Stimulated activated CD8-positive, alpha-beta memory T cell treated with anti-CD3 and anti-CD28 coated beads, Interleukin-12 subunit alpha, Interleukin-12 subunit beta, amount 100 ng/mL, for 24 hours (primary cell): ENCODE measurements around the gene SLCO3A1.
"Not testable (repeated sequence)": the region's sequence is repeated elsewhere in the genome, so short reads cannot be mapped to it uniquely, and the experiment has no call there.

Source experiments
- DNase-seq: peaks from one replicate; pipeline ENCODE4 v3.0.0-alpha.2; 2020; ENCODE audit errors: extremely low read depth

The SLCO3A1 gene

GRCh38 chr15:92070251-92070650 is 216.7 kb downstream of the SLCO3A1 start:
- not testable (repeated sequence) for DNase-seq

GRCh38 chr15:92071045-92071634 is 217.6 kb downstream of the SLCO3A1 start:
- DNase-seq: no peak

DNA sequence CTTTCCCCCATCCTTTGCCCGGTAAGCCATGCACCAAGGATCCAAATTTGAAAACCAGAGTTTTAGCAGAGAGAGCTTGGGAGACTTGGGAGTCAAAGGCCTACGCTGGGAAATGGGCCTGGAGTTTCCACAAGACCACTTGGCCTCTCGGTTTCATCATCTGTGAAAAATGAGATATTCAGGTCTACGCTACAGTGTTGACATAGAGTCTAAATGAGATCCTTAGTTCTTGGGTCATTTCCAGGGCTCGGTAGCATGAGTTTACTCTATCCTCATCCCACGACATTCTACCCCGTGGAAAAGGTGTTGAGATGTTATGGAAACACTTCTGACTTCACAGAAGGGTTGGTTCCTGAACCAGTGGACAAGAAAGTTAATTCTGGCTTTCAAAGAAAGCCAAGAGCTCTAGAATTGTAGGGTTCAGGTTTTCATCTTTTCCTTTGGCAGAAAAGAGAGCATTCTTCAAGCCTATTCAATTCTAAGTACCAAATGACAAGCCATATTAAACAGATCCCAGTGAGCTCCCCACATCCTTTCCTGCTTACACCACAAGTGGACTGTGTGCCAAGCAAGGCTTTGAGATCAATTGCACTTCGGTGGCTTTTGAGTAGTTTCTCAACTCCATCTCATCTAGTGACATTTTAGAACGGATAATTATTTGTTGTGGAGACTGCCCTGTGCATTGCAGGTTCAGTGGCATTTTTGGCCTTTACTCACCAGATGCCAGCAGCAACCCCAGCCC is 219.7 kb downstream of the SLCO3A1 start:
- DNase-seq: no peak

- DNase-seq: no peak
These were observed 220.6 kb downstream of the SLCO3A1 start for GRCh38 chr15:92074101-92074500.

GRCh38 chr15:92074646-92075045 is 221.1 kb downstream of the SLCO3A1 start:
- no peak for DNase-seq

- no peak for DNase-seq
These were observed 222.3 kb downstream of the SLCO3A1 start for GRCh38 chr15:92075764-92076163.

DNA sequence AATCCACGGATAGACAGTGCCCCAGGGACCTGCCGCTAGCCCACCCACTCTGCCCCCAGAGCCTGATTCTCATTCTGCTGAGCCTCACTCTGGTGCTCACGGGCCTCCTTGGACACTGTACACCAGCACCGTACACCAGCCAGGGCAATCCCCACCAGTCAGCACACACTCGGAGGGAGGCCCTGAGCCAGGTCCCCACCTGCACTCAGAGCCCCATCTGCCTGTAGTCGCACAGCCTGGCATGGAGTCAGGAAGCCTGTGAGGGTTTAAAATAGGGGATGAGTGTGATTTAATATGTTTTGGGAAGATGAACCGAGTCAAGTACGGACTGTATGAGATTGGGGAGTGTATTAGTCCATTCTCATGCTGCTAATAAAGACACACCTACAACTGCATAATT is 223.0 kb downstream of the SLCO3A1 start:
- no peak for DNase-seq

GRCh38 chr15:92077353-92078085 is 224.0 kb downstream of the SLCO3A1 start:
- peak; percentile 21 for DNase-seq

DNA sequence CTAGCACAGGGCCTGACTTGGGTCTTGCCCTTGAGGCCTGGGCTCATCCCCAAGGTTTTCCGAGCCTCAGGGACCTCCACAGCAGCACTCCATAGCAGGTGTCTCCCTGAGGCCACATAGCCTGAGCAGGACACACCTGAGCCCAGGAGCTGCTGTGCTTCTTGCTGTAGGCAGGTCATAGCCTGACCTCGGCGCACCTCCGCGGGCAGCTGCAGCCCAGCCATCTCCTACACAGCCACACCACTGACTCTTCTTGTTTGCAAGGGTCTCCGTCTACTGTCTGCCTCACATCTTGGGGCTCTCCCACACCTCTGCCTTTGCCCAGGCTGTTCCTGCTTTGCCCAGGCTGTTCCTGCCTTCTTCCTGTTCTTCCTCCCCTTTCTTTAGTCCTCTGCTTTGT is 224.8 kb downstream of the SLCO3A1 start:
- DNase-seq: no peak

DNA sequence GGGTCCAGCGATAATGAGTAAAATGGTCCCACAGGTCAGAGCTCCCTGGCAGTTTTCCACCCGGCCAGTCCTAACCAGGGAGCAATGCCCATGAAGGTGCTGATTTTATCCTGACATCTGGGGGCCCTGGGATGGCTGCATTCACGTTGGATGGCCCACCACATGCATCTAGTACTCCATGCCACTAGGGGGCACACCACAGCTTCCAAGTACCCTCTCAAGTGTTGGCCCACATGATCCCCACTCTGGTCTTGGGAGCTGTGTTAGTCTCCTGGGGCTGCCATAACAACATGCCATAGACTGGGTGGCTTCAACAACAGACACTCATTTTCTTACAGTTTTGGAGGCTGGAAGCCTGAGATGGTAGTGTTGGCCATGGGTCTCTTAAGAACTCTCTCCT is 225.5 kb downstream of the SLCO3A1 start:
- no peak for DNase-seq

DNA sequence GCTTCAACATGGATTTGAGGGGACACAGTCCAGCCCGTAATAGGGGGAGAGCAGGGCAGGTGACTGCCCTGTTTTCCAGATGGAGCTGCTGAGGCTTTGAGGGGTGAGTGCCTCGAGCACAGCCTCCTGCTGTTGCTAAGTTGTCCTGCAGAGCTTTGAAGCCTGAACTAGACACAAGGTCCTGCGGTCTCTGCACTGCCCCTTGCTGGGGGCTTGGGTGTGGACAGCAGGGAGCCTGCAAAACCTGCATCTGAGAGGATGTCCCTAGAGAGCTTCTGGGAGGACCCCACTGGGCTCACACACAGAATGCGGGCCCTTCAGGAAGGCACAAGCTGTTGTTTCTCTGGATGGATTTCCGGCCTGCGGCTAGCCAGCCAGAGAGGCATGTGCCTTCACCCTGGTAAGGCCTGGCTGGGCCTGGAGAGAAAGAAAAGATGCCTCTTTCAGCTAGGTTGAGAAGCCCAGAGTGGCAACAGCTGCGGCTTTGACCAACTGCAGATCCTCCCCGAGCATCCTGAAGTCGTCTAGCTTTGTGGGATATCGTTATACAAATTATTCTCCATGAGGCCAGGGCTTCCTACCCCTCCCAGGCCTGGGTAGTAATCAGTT is 226.2 kb downstream of the SLCO3A1 start:
- DNase-seq: no peak

- no peak for DNase-seq
These were observed 228.7 kb downstream of the SLCO3A1 start for GRCh38 chr15:92082006-92082843.

DNA sequence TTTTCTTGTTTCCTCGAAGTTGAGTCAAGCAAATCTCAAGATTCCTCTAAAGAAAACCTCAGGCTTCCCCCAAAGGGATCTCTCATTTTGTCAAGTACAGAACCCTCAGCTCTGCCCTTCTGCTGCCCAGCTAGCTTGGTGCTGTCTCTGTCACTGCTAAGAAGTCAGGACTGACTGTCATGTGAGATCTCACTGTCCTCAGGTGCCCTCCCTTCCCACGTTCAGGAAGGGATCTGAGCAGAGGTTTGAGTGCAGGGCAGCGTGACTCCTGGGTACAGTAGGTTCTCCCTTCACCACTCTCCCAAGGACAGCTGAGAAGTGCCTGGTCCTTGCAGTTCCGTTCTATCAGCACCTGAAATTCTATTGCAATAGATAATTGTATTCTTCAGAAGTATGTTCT is 229.7 kb downstream of the SLCO3A1 start:
- no peak for DNase-seq

- no peak for DNase-seq
These were observed 233.7 kb downstream of the SLCO3A1 start for GRCh38 chr15:92087211-92087610.

DNA sequence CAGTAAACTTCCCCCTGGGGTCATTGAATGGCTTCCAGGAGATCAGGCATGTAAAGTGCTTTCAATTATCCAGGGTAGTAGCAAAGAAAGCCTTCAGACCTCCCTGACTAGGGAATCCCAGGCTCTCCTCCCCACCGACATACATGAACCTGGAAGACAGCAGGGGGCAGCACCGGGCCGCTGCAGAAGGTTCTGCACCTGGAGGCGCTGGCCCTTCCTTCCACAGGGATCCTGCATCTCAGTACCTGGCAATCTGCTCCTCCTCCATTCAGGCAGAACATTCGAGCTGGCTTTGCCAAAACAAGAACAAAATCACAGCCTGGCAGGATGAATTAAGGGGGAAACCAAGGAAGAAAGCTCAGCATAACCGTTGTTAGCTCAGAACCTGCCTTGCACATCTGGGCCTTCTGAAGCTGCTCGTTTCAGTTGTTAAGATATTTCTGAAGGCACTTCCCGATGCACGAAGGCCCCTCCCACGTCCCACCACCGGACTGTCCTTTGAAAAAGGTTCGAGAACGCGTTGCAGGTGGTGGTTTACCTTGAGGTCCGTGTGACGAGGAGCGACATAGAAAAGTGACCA is 237.7 kb downstream of the SLCO3A1 start:
- no peak for DNase-seq

DNA sequence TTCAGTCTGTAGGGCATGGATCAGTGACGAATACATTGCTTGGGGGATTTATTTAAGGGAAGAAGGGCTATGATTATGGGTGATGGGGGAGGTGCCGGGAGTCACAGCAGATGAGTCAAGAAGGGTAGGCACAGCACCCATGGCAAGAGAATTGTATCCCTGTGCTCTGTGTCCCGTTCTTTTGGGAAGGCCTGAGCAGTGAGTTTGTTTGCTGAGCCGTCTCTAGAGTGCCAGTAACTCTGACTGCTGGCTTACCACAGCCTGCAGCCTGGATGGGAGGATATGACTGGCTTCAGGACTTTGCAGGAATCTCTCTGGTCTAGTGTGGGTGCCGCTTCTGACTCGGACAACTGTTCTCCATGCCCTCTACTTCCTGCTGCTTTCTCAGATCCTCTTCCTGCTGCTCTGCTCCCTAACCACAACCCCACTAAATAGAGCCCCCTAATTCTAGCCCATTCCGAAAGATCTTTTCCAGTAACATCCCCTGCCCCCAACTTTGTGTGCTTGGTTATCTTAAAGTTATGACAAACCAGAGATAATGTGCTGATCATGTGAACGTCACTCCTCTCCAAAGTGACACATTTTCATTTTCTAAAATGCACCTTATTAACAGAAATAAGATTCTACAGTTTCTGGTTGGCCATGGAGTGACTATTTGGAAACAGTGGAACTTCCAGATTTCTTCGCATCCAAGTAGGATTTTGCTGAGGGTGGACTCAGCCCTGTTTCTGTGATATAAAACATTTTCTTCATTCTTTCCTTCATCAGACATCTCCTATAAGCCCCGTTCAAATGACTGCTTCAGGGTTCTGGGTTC is 239.0 kb downstream of the SLCO3A1 start:
- DNase-seq: no peak

DNA sequence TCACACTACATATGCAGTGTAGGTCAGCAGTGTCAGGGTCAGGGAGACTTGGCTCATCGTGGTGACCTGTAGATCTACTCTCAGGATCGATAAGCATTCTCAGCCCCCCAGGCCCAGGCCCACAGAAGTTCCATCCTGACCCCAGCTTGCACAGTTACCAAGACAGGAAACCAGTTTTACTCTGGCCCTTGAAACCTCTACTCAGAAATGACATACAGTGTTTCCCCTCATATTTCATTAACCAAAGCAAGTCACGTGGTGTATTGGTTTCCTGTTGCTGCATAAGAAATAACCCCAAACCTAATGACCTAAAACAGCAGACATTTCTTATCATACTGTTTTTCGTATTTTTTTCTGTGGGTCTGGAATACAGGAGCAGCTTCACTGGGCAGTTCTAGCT is 242.2 kb downstream of the SLCO3A1 start:
- no peak for DNase-seq

DNA sequence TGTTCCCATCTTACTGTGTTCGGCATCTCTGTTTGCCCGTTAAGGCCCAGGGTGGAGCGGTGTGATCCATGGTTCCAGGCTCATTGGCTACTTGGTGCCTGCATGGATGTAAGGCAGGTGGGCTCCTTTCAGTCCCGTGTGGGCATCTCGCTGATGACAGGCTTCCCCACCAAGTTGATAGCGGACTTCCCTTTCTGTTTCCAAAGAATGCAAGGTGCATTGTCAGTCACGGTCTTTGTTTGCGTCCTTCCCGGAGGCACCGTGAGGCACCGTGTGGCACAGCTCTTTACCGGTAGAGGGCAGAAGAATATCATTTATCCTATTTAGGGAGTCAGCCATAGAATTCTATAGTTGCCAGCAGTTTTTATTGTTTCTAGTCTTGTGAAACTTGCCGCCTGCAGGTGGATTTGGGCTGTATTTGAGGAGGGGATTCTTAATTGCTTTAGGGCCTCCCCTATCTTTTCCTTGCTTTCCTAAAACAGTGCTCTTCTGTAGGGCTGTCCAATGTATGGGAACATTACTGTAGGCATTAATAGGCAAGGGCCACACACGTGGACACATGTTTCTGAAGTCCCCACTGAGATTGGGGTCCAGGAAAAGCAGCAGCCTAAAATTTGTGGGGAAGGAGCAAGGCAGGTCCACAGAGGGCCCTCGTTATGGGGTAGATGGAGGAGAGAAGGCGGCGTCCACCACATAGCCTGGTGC is 244.1 kb downstream of the SLCO3A1 start:
- DNase-seq: no peak

GRCh38 chr15:92098869-92099268 is 245.4 kb downstream of the SLCO3A1 start:
- DNase-seq: no peak

- no peak for DNase-seq
These were observed 246.8 kb downstream of the SLCO3A1 start for GRCh38 chr15:92100301-92100700.
